ENCODE results near the gene ADCY4.

The ADCY4 gene

DNA sequence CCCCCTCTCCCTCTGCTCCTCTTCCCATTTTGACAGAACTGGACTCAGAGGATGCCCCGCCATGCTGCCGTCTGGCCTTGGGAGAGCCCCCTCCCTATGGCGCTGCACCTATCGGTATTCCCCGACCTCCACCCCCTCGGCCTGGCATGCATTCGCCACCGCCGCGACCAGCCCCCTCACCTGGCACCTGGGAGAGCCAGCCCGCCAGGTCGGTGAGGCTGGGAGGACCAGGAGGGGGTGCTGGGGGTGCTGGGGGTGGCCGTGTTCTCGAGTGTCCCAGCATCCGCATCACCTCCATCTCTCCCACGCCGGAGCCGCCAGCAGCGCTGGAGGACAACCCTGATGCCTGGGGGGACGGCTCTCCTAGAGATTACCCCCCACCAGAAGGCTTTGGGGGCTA, 34.6 kb upstream of the ADCY4 start:
- TF ChIP-seq EZH2phosphoT487 (conservative IDR thresholded peaks at IDR 0.05; ENCODE audit: low read length) = no peak
- TF ChIP-seq, protein P1, sequence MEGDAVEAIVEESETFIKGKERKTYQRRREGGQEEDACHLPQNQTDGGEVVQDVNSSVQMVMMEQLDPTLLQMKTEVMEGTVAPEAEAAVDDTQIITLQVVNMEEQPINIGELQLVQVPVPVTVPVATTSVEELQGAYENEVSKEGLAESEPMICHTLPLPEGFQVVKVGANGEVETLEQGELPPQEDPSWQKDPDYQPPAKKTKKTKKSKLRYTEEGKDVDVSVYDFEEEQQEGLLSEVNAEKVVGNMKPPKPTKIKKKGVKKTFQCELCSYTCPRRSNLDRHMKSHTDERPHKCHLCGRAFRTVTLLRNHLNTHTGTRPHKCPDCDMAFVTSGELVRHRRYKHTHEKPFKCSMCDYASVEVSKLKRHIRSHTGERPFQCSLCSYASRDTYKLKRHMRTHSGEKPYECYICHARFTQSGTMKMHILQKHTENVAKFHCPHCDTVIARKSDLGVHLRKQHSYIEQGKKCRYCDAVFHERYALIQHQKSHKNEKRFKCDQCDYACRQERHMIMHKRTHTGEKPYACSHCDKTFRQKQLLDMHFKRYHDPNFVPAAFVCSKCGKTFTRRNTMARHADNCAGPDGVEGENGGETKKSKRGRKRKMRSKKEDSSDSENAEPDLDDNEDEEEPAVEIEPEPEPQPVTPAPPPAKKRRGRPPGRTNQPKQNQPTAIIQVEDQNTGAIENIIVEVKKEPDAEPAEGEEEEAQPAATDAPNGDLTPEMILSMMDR (IDR thresholded peaks at IDR 0.05; ENCODE audit: insufficient read depth, low read length, poor library complexity, severe bottlenecking) = no peak
- peaks cover 4% of the 10 kb centered on the region for H3F3A ChIP-seq (ENCODE audit: insufficient read depth)
- H3K9me2 ChIP-seq (replicated peaks; ENCODE audit: insufficient read depth, low read length) = no peaks in the 10 kb centered on the region
- no peak overlapping the region for H2AFZ ChIP-seq (ENCODE audit: low read depth, low read length, severe bottlenecking)
- no peak overlapping the region for H3K9ac ChIP-seq (ENCODE audit: low read length)
- H3K27ac ChIP-seq (ENCODE audit: low read depth, low read length) = no peak overlapping the region
- no peak overlapping the region for H3K4me3 ChIP-seq (ENCODE audit: insufficient read depth, low read length, poor library complexity, severe bottlenecking)
- no peaks in the 10 kb centered on the region for H4K20me1 ChIP-seq (ENCODE audit: low read depth, low read length)
- no peak overlapping the region for H3K4me2 ChIP-seq (ENCODE audit: low read depth, low read length, poor library complexity, severe bottlenecking)
- H3K27me3 ChIP-seq (ENCODE audit: low read length) = no peaks in the 10 kb centered on the region
- H3K9me3 ChIP-seq (ENCODE audit: insufficient read depth, low read length) = no peaks in the 10 kb centered on the region
- no peaks in the 10 kb centered on the region for H3K79me2 ChIP-seq (ENCODE audit: insufficient read depth, low read length)
- H3K36me3 ChIP-seq (ENCODE audit: low read length) = no peaks in the 10 kb centered on the region

DNA sequence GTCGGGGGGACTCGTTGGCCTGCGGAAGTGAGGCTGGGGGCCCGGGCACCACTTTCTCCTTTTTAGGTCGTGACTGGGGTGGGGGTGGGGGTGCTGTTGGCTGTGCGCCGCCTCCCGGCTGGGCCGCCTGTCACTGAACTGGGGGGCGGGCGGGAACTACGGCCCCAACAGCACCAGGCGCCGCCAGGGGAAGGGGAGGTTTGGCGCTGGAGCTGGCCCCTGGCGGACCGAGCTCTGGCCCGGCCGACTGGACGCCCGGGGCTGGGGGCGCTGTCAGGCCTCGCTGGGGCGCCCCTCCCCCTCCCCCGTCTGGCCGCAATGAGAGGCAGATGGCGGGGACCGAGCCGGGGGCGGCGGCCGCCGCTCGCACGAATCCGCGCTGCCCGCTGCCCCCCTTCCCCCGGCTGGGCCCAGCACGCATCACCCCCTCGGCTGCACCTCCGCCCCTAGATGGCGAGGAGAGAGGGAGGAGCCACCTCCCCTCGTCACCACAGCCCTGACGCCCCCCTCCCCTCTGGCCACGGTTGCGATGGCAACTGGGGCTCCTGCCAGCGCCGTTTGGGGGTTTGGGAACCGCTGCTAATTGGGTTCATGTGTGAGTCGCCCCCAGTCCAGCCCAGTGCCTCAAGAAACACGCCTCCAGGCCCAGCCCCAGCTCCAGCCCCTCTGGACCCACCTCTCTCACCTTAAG, 33.8 kb upstream of the ADCY4 start:
- H3K4me3 ChIP-seq (ENCODE audit: insufficient read depth, low read length, poor library complexity, severe bottlenecking) = no peak overlapping the region
- TF ChIP-seq EZH2phosphoT487 (conservative IDR thresholded peaks at IDR 0.05; ENCODE audit: low read length) = no peak
- TF ChIP-seq, protein P1 (IDR thresholded peaks at IDR 0.05; ENCODE audit: insufficient read depth, low read length, poor library complexity, severe bottlenecking) = no peak
- no peak overlapping the region for H3K27ac ChIP-seq (ENCODE audit: low read depth, low read length)
- H3K27me3 ChIP-seq (ENCODE audit: low read length) = no peaks in the 10 kb centered on the region
- H2AFZ ChIP-seq (ENCODE audit: low read depth, low read length, severe bottlenecking) = no peak overlapping the region
- H3K9ac ChIP-seq (ENCODE audit: low read length) = peak overlapping the region; percentile 46; the same call in 1 of the 2 replicates
- no peaks in the 10 kb centered on the region for H3K9me3 ChIP-seq (ENCODE audit: insufficient read depth, low read length)
- peak overlapping the region; percentile 79 for H3K4me2 ChIP-seq (ENCODE audit: low read depth, low read length, poor library complexity, severe bottlenecking)
- no peaks in the 10 kb centered on the region for H3K9me2 ChIP-seq (replicated peaks; ENCODE audit: insufficient read depth, low read length)
- peaks cover 4% of the 10 kb centered on the region for H3F3A ChIP-seq (ENCODE audit: insufficient read depth)
- no peaks in the 10 kb centered on the region for H3K79me2 ChIP-seq (ENCODE audit: insufficient read depth, low read length)
- H4K20me1 ChIP-seq (ENCODE audit: low read depth, low read length) = no peaks in the 10 kb centered on the region
- H3K36me3 ChIP-seq (ENCODE audit: low read length) = no peaks in the 10 kb centered on the region

DNA sequence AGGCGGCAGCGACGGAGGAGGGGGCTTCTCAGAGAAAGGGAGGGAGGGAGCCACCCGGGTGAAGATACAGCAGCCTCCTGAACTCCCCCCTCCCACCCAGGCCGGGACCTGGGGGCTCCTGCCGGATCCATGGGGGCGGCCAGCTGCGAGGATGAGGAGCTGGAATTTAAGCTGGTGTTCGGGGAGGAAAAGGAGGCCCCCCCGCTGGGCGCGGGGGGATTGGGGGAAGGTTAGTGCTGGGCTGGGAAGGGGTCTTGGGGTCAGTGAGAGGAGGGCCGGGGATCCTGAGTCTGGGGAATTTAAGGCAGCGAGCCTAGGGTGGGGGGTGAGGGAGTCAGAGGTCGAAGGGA, 33.3 kb upstream of the ADCY4 start:
- no peaks in the 10 kb centered on the region for H3K36me3 ChIP-seq (ENCODE audit: low read length)
- H3K4me3 ChIP-seq (ENCODE audit: insufficient read depth, low read length, poor library complexity, severe bottlenecking) = no peak overlapping the region
- no peaks in the 10 kb centered on the region for H3K9me2 ChIP-seq (replicated peaks; ENCODE audit: insufficient read depth, low read length)
- H3K27ac ChIP-seq (ENCODE audit: low read depth, low read length) = no peak overlapping the region
- H3K9me3 ChIP-seq (ENCODE audit: insufficient read depth, low read length) = no peaks in the 10 kb centered on the region
- H2AFZ ChIP-seq (ENCODE audit: low read depth, low read length, severe bottlenecking) = no peak overlapping the region
- TF ChIP-seq, protein P1 (IDR thresholded peaks at IDR 0.05; ENCODE audit: insufficient read depth, low read length, poor library complexity, severe bottlenecking) = no peak
- TF ChIP-seq EZH2phosphoT487 (conservative IDR thresholded peaks at IDR 0.05; ENCODE audit: low read length) = no peak
- no peaks in the 10 kb centered on the region for H3K27me3 ChIP-seq (ENCODE audit: low read length)
- H3K9ac ChIP-seq (ENCODE audit: low read length) = peak overlapping the region; percentile 46; the same call in 1 of the 2 replicates
- H3F3A ChIP-seq (ENCODE audit: insufficient read depth) = peaks cover 4% of the 10 kb centered on the region
- H3K79me2 ChIP-seq (ENCODE audit: insufficient read depth, low read length) = no peaks in the 10 kb centered on the region
- no peaks in the 10 kb centered on the region for H4K20me1 ChIP-seq (ENCODE audit: low read depth, low read length)
- H3K4me2 ChIP-seq (ENCODE audit: low read depth, low read length, poor library complexity, severe bottlenecking) = peak overlapping the region; percentile 79
